Stimulated activated CD4-positive, alpha-beta T cell treated with anti-CD3 and anti-CD28 coated beads, Interleukin-12 subunit alpha, Interleukin-12 subunit beta, amount 100 ng/mL, for 48 hours (primary cell): ENCODE measurements around the gene P4HA2.
A peak's percentile ranks its signal among the peaks of the same experiment; 100 is the strongest.

Experiments used
- DNase-seq, 3 donors: peaks; one replicate each; pipeline ENCODE4 v3.0.0-alpha.2; 2020; ENCODE audit warnings: low read depth in 2 of 3, low spot score in 1 of 3

The P4HA2 gene

GRCh38 chr5:132227485-132228240, at the start of gene P4HA2:
TSS of gene P4HA2 (minus strand) at chr5:132227853. CDS start at chr5:132218626, 9,227 bp downstream.
- peak; percentile 11 to 54 (median 37) for DNase-seq

DNA sequence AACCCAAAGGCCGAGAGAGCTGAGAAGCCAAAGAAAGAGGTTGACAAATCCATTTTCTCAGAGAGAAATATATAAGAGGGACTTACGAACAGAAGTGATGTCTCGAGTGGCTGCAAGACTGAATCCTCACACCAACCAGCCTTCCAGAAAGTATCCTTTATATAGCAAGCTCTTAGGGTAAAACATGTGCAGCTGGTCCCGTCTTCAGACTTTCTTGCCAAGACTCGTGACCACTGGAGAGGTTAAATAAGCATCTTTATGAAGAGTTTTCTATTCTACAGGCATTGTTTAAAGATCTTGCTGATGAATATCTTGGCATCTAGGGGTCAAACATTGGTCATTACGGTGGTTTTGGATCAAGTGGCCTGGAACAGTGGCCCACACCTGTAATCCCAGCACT, 49.6 kb upstream of the P4HA2 start:
- DNase-seq, result no peak

DNA sequence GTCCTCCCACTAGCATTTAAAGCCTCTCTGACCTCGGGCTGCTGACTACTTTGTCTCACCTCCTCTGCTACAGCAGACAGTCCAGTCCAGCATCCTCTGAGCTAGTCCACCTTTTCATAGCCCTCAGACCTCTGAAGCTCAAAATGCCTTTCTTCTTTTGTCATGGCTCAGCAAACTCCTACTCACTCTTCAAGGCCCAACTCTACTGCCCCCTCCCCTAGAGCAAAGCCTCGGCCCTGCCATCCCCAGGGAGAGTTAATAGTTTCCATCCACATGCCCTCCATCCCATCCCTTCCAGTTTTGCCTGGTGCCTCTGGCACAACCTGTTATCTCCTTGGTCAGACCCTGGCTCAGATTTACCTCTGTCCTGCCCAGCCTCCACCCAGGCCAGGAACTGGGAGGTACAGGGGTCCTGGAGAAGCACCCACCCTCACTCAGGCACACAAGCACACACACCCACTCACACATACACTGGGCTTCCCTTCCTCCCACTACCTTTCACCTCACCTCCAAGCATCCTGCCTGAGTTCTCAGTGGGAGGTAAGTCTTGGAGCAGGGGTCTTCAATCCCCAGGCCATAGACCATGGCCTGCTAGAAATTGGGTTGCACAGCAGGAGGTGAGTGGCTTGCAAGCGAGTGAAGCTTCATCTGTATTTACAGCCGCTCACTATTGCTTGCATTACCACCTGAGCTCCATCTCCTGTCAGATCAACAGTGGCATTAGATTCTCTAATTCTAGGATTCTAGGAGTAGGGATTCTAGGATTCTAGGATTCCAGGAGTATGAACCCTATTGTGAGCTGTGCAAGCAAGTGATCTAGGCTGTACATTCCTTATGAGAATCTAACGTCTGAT, 47.9 kb upstream of the P4HA2 start:
- DNase-seq, result no peak

DNA sequence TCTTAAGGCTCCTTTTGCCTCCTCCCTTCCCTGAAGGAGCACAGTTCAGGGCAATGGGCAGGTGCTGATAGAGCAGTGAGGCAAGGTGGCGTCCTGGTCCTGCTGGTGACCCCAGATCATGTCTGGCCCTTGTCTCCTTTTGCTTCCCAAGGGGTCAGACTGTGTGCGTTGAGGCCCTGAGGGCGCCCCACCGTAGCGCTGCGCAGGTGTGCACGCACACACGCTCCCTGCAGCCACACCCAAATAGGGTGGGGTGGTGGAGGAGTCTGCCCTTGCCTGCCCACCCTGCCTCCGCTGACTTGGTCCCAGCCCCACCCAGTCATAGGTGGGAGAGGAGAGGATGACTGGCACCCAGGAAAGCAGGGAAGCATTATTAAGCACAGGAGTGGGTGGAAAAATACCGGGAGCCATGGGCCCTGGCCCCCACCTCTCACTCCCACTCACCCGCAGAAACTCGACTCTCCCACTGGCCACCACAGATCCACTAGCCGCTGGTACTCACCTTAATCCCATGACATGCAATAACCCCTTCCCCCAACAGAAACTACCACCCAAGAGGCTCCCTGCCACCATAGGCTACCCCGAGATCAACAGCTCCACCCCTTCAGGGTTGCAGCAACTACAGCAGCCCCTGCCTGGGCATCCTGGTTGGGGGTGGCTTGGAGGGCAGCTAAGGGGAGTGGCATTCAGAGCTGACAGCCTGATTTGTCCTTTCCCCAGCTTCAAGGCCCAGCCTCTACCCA, 46.6 kb upstream of the P4HA2 start:
- no peak for DNase-seq

DNA sequence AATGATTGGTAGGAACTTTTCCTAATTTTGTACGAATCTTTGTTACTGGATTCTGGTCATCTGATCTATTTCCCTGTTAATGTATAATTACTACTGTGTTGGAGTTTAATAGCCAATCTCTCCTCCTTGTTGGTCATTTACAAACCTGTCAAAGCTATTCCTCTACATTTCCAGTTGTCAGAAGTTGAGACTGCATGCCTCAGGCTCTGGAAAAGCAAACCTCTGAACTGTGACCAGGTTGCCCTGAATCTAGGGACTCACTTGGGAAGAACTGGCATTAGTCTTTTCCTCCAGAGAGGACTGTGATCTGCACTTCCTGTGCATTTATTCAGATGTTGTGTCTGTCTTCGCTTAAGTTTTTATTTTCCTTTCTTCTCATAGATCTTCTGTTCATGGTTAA, 46.0 kb upstream of the P4HA2 start:
- DNase-seq, result no peak

DNA sequence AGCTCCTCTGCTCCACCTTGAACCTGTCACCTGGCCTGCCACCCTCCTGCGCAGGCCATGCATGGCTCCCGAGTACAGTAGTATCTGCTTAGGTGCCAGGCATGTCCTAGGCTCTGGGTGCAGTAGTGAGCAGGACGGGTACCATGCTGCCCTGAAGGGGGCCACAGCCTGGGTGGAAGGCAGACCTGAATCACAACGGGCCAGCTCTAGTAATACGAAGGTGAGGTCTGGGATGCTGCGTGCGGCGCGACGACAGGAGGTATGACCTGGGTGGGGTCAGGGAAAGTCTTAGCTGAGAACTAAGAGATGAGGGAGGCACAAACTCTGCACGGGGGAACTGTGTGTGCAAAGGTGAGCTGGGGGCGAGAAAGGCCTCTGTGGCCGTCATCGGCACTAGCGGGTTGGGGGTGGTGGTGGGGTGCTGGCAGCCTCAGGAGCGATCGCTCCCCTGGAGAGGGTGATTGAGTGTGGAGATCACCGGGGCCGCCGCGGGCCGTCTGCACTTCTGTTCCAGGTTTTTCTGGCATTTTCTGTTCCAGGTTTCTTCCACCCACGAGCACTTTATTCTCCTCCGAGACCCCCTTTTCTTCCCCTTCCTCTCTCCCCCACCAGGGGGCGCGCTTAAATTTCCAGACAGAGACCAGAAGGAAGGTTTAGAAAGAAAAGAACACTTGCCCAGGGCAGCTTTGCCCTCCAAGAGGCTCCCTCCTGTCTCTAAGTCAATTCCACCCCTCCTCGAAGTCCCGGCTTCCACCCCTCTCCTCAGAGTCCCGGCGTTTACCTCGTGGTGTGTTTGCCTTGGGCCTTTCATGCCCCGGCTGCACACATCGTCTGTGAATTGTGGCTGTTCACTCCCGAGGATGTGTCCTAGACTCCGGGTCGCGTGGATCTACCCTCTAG, 44.9 kb upstream of the P4HA2 start:
- peak; percentile 53 to 64 (median 61) for DNase-seq

DNA sequence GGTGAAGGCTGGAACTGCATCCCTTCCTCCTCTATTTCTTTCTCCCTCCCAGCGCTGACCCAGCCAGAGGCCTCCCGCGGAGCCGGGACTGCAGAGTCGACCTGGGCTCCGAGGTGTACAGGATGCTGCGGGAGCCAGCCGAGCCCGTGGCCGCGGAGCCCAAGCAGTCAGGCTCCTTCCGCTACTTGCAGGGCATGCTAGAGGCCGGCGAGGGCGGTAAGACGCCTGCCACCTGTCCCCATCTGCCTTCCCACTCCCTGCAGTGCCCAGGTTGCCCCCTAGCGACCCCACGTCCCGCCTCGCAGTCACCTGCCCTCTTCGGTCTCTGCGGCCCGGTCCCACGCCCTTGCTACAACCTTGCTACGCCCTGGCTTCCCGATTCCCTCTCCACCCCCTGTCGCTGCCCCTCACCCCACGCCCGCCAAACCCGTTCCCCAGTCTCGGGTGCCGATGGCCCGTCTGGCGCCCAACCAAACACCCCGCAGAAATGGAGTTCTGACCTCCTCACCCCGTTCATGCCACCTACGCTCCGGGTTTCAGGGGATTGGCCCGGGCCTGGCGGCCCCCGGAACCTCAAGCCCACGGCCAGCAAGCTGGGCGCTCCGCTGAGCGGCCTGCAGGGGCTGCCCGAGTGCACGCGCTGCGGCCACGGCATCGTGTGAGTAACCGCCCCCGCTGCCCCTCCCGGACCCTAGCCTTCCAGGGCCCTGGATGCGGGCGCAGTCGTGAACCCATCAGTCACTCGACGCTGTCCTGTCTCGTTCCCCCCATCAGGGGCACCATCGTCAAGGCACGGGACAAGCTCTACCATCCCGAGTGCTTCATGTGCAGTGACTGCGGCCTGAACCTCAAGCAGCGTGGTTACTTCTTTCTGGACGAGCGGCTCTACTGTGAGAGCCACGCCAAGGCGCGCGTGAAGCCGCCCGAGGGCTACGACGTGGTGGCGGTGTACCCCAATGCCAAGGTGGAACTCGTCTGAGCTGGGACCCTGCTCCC, 43.9 kb upstream of the P4HA2 start:
- DNase-seq, result no peak

- DNase-seq, result no peak
These were observed 43.1 kb upstream of the P4HA2 start for GRCh38 chr5:132270706-132271105.

DNA sequence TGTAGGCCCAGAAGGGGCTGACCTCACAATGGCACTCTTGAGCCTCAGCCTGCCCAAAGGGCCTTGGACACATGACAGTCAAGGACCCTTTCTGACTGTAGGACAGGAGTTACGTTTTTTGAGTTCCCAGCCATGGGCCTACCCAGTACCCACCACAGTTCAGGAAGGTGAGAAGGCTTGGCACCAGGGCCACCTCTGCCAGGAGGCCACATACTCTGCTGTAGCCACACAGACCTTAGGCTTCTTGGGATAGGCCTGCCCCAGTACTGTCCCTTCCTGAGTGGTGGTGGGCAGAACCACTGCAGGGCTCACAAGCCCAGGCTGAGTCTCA, 42.6 kb upstream of the P4HA2 start:
- DNase-seq, result no peak

DNA sequence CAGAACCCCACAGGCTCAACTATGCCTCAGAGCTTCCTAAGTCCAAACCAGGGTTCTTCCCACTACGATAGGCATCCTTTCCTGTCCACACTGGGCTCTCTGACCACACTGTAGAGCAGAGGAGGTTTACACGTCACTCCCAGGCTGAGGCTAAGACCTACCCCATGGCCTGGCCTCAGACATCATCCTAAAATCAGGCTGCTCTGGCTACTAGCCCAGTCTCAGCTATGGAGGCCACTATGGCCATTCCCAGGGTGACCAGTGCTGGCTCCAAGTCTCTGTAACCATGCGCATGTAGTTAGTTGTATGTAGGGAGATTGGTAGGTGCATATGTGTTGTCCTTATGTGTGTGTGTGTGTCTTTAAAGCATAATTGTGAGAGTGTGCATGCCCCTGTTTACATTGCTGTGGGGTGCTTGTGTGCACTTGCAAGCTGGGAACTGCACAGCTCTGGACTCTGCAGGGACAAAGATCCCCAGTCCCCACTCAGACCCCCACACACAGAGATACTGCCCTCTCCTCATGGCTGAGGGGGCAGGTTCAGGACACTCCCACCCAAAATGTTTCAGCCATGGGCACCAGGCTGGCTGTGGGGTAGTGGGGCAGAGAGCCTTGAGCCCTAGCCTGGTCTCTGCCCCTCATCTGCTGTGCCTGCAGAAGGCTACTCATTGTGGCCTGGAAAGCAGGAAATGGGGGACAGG, 42.1 kb upstream of the P4HA2 start:
- DNase-seq, result no peak

GRCh38 chr5:132268769-132269551, 41.3 kb upstream of the P4HA2 start:
- no peak for DNase-seq

GRCh38 chr5:132267931-132268768, 40.5 kb upstream of the P4HA2 start:
- no peak for DNase-seq

DNA sequence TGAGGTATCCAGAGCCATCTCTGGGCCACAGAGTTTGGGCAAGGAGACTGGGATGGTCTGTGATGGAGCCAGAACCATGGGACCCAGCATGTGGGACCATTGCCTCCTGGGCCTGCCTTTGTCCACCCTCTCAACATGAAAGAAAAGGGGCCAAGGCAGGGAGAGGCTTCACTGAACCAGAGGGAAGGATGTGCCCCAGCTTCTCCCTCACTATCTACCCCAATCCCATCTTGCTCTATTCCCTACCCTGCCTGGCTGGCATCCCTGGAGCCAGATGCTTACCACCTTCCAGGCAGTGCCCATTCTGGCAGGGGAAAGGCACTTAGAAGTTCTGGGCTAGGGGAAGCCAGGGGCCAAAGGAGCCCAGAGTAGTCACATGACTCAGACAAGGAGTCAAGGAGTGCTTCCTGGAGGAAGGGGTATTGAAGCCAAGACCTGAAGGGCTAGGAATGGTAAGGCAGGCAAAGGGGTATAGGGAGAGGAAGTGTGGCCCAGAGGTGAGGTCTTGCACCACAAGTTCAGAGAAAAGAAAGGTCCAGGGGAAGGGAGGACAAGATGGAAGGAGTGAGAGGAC, 39.6 kb upstream of the P4HA2 start:
- no peak for DNase-seq

- DNase-seq, result no peak
These were observed 39.1 kb upstream of the P4HA2 start for GRCh38 chr5:132266836-132267160.

DNA sequence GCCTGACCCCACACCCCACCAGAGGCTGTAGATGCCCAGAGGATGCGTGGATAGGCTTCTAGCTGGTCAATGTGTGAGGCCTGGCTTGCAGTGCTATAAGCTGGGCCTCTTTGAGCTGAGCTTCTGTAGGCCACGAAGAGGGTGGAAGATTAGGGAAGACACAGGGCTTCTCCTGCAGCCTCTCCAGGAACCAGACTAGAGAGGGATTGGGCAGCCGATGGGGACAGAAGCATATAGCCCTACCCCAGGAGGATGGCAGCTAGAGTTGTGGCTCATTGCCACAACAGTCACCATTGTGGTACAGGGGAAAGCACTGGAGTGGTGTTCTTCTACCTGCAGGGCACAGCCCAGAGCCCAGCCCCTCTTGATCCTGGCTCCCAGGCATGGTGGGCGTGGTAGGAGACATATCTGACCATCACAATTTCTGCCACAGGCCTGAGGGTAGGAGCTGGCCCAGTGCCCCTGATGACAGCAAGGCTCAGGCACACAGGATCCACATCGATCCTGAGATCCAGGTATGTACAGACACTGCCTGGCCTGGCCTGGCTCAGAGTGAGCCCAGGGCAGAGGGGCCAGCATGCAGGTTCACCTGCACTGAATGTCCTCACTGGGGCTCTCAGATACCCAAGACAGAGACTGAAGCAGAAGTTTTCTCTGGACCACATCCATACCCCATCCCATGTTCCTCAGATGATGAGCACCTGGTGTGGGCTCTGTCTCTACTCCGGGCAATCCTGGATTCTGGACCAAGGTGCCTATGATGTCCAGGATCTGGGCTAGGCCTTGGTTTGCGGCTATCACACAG, 38.6 kb upstream of the P4HA2 start:
- no peak for DNase-seq

DNA sequence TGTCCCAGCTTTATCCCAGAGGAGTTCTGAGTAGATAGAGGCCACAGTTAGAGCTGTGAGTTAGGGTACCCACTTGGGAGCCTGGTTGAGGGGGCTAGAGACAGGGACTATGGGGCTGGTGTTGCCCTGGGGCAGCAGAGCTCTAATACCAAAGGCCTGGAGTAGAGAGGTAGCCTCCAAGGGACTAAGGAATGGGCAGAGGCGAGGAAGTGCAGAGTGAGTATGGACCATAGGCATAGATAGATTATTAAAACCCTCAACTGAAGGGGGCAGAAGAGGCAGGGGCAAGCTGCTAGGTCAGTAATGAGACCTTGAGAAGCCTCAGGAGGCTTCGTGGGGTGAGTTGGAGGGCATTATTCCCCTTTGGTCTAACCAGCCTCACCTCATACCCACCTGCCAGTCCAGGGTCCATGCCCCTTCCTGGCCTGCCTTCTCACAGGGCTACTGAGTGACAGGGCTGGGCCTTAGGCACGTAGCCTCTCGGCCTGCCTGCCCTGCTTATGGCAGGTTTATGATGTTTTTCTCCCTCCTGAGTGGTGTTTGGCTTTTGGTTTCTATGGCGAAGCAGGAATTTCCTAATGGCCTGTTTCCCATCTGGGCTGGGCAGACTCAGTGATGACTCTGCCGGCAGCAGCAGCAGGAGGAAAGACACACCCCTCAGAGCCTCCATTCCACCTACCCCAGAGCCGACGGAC, 37.8 kb upstream of the P4HA2 start:
- DNase-seq, result no peak
